Liver (tissue), 9 donors: ENCODE measurements around the gene ADRA2A. TPM values are rescaled to one million over a fixed set of nuclear protein-coding genes. Genes with fewer than 3 reads are reported as not detected.

Experiments used
- DNase-seq: peaks from one replicate; pipeline ENCODE4 v3.0.0-alpha.2; 2017; ENCODE audit warnings: low spot score
- H3K27ac ChIP-seq, 2 donors: one replicate each; pipeline ENCODE4 v1.7.0; 2013; ENCODE audit warnings: inconsistent platforms in 2 of 2, low read length in 2 of 2, control low read depth in 1 of 2, low read depth in 1 of 2, mild to moderate bottlenecking in 1 of 2
- H3K27me3 ChIP-seq, 4 donors: one replicate each; pipeline versions ENCODE4 v1.6.1 to v1.7.0; 2013; ENCODE audit warnings: low read length in 3 of 4, inconsistent platforms in 1 of 4, mild to moderate bottlenecking in 1 of 4, moderate library complexity in 1 of 4; ENCODE audit not compliant: control insufficient read depth in 4 of 4, insufficient read depth in 4 of 4
- H3K36me3 ChIP-seq, 4 donors: one replicate each; pipeline versions ENCODE4 v1.6.1 to v1.7.0; 2013; ENCODE audit warnings: low read length in 3 of 4, mild to moderate bottlenecking in 3 of 4, low read depth in 1 of 4, moderate library complexity in 1 of 4; ENCODE audit not compliant: control insufficient read depth in 4 of 4, insufficient read depth in 3 of 4
- H3K4me1 ChIP-seq, 4 donors: one replicate each; pipeline versions ENCODE4 v1.6.1 to v1.7.0; 2013; ENCODE audit warnings: low read length in 3 of 4, mild to moderate bottlenecking in 3 of 4, moderate library complexity in 1 of 4; ENCODE audit not compliant: control insufficient read depth in 4 of 4, insufficient read depth in 4 of 4
- H3K4me3 ChIP-seq, 3 donors: one replicate each; pipeline versions ENCODE4 v1.6.1 to v1.7.0; 2013; ENCODE audit warnings: low read length in 3 of 3, control low read depth in 1 of 3, low read depth in 1 of 3, mild to moderate bottlenecking in 1 of 3
- H3K9ac ChIP-seq, 2 donors: one replicate each; pipeline ENCODE4 v1.7.0; 2013; ENCODE audit warnings: low read length in 2 of 2, mild to moderate bottlenecking in 2 of 2, moderate library complexity in 2 of 2, control low read depth in 1 of 2, low read depth in 1 of 2
- H3K9me3 ChIP-seq, 4 donors: one replicate each; pipeline versions ENCODE4 v1.6.1 to v1.7.0; 2013; ENCODE audit warnings: low read length in 3 of 4; ENCODE audit not compliant: control insufficient read depth in 4 of 4
- EGR1 ChIP-seq, 2 donors: IDR thresholded peaks; 2 replicates each; pipeline ENCODE4 v1.6.1; 2016 to 2018; ENCODE audit warnings: antibody characterized with exemption in 2 of 2, low read depth in 2 of 2
- FOXA1 ChIP-seq: IDR thresholded peaks from 2 replicates; pipeline ENCODE4 v1.6.1; 2016; ENCODE audit warnings: antibody characterized with exemption
- FOXA2 ChIP-seq: IDR thresholded peaks from 2 replicates; pipeline ENCODE4 v1.6.1; 2016; ENCODE audit warnings: antibody characterized with exemption
- GABPA ChIP-seq, 2 donors: IDR thresholded peaks in 1 of 2; conservative IDR thresholded peaks in 1 of 2; 2 replicates each; pipeline ENCODE4 v1.6.1; 2016; ENCODE audit warnings: antibody characterized with exemption in 2 of 2, mild to moderate bottlenecking in 1 of 2, moderate library complexity in 1 of 2
- HNF4A ChIP-seq, 2 donors: conservative IDR thresholded peaks; 2 replicates each; pipeline ENCODE4 v1.6.1; 2016; ENCODE audit warnings: antibody characterized with exemption in 2 of 2, mild to moderate bottlenecking in 2 of 2
- JUND ChIP-seq, 2 donors: IDR thresholded peaks; 2 replicates each; pipeline ENCODE4 v1.6.1; 2016; ENCODE audit warnings: antibody characterized with exemption in 2 of 2
- NR2F2 ChIP-seq: IDR thresholded peaks from 2 replicates; pipeline ENCODE4 v1.6.1; 2016; ENCODE audit warnings: antibody characterized with exemption
- RAD21 ChIP-seq, 2 donors: IDR thresholded peaks; 2 replicates each; pipeline ENCODE4 v1.6.1; 2016; ENCODE audit warnings: antibody characterized with exemption in 2 of 2, mild to moderate bottlenecking in 2 of 2
- RXRA ChIP-seq, 2 donors: IDR thresholded peaks; 2 replicates each; pipeline ENCODE4 v1.6.1; 2017 to 2018; ENCODE audit warnings: antibody characterized with exemption in 2 of 2, mild to moderate bottlenecking in 1 of 2
- SP1 ChIP-seq: IDR thresholded peaks from 2 replicates; pipeline ENCODE4 v1.6.1; 2018; ENCODE audit warnings: antibody characterized with exemption, mild to moderate bottlenecking
- TAF1 ChIP-seq: conservative IDR thresholded peaks from 2 replicates; pipeline ENCODE4 v1.6.1; 2016; ENCODE audit warnings: antibody characterized with exemption, mild to moderate bottlenecking
- YY1 ChIP-seq: IDR thresholded peaks from 2 replicates; pipeline ENCODE4 v1.6.1; 2016; ENCODE audit warnings: antibody characterized with exemption, mild to moderate bottlenecking
- WGBS: extraction: QIAGEN DNeasy Blood & Tissue Kit; methylation state at CpG from one replicate; pipeline ENCODE4 v1.1.7; 2013; 5-methylcytosine and 5-hydroxymethylcytosine counted together
- polyA plus RNA-seq, 2 donors: library from polyadenylated mRNA; stranded (reverse) in 1 of 2; unstranded in 1 of 2; fragments of 200-250 nt in 1 of 2; fragments of >200 nt in 1 of 2; fragmentation: Nextera tagmentation in 1 of 2; extraction: Ambion mirVana in 1 of 2; gene quantifications; one replicate each; pipeline versions ENCODE4 v1.2.1 to v1.2.3, GENCODE V29; 2013 to 2015
- total RNA-seq, 2 donors: library from RNA; depleted of rRNA; stranded (reverse); fragments of >200 nt; gene quantifications; one replicate each; pipeline ENCODE4 v1.2.3, GENCODE V29; 2014
- TF ChIP-seq, protein P1 (sequence below): IDR thresholded peaks from 2 replicates; pipeline ENCODE4 v1.6.1; 2016; ENCODE audit warnings: antibody characterized with exemption, mild to moderate bottlenecking
- TF ChIP-seq, protein P2 (sequence below): fragments of 150-350 bp; IDR thresholded peaks from 2 replicates; pipeline ENCODE4 v1.5.1; 2017; ENCODE audit warnings: improper control_type of control experiment, low read depth, low read length; ENCODE audit not compliant: missing input control
- TF ChIP-seq, protein P3 (sequence below): IDR thresholded peaks from 2 replicates; pipeline ENCODE4 v1.6.1; 2016; ENCODE audit warnings: antibody characterized with exemption
- donor health status: healthy.
- donor health status: healthy.
- donor health status: healthy.
- donor health status: healthy.
- donor health status: healthy.

Gene ADRA2A
- total and polyA plus RNA-seq, 4 donors: 0.15 to 0.50 (median 0.33) TPM

DNA sequence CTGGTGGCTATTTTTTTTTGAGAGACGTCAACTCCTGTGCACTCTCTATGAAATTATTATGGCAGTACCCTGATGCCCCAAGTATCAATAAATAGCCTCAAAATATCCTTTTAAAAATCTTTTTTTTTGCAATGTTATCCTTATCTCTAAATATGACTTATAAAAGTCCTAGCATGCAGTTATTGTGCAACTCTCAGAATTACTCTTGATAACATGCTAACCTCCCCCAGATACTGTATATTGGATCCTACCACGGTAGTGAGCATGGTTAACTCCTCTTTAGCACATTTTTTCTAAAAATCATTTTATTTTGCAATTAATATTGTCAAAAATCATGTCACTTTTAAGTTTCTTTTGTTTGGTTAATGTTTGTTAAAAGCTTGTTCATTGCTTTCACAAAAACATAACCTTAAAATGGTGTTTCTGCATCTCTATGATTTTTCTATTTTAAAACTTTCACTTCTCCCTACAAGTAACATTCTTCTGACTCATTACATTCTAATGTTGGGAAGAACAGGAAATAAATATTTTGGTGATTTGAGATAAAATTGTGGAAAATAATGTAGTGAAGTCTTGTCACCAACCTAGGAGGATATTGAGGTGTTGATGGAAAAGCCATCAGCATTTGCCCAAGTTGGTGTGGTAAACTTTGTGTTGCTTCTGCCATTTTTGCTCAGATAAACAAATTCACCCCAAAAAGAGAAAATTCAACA is 42.1 kb upstream of the ADRA2A start:
- Histone ChIP-seq H3K27me3 (no peaks in the 10 kb centered on the region), H3K9me3 (peaks cover 0 to 6% (median 4%) of the 10 kb centered on the region in 4 donors), H3K4me3 (no peak overlapping the region), H3K9ac (no peak overlapping the region), H3K36me3 (no peaks in the 10 kb centered on the region), H3K4me1 (no peaks in the 10 kb centered on the region), H3K27ac (no peak overlapping the region)
- WGBS: 82% methylated on average over 2 of the region's 2 CpGs
- no peak for DNase-seq
- TF ChIP-seq, protein P1, sequence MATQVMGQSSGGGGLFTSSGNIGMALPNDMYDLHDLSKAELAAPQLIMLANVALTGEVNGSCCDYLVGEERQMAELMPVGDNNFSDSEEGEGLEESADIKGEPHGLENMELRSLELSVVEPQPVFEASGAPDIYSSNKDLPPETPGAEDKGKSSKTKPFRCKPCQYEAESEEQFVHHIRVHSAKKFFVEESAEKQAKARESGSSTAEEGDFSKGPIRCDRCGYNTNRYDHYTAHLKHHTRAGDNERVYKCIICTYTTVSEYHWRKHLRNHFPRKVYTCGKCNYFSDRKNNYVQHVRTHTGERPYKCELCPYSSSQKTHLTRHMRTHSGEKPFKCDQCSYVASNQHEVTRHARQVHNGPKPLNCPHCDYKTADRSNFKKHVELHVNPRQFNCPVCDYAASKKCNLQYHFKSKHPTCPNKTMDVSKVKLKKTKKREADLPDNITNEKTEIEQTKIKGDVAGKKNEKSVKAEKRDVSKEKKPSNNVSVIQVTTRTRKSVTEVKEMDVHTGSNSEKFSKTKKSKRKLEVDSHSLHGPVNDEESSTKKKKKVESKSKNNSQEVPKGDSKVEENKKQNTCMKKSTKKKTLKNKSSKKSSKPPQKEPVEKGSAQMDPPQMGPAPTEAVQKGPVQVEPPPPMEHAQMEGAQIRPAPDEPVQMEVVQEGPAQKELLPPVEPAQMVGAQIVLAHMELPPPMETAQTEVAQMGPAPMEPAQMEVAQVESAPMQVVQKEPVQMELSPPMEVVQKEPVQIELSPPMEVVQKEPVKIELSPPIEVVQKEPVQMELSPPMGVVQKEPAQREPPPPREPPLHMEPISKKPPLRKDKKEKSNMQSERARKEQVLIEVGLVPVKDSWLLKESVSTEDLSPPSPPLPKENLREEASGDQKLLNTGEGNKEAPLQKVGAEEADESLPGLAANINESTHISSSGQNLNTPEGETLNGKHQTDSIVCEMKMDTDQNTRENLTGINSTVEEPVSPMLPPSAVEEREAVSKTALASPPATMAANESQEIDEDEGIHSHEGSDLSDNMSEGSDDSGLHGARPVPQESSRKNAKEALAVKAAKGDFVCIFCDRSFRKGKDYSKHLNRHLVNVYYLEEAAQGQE: no peak
- TF ChIP-seq, protein P2, sequence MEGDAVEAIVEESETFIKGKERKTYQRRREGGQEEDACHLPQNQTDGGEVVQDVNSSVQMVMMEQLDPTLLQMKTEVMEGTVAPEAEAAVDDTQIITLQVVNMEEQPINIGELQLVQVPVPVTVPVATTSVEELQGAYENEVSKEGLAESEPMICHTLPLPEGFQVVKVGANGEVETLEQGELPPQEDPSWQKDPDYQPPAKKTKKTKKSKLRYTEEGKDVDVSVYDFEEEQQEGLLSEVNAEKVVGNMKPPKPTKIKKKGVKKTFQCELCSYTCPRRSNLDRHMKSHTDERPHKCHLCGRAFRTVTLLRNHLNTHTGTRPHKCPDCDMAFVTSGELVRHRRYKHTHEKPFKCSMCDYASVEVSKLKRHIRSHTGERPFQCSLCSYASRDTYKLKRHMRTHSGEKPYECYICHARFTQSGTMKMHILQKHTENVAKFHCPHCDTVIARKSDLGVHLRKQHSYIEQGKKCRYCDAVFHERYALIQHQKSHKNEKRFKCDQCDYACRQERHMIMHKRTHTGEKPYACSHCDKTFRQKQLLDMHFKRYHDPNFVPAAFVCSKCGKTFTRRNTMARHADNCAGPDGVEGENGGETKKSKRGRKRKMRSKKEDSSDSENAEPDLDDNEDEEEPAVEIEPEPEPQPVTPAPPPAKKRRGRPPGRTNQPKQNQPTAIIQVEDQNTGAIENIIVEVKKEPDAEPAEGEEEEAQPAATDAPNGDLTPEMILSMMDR: no peak
- no peak for TF ChIP-seq FOXA1
- no peak for TF ChIP-seq RXRA (IDR thresholded peaks at IDR 0.05)
- no peak for TF ChIP-seq EGR1 (IDR thresholded peaks at IDR 0.05; ENCODE audit: low read depth in 2 of 2)
- no peak for TF ChIP-seq HNF4A (conservative IDR thresholded peaks at IDR 0.05)

DNA sequence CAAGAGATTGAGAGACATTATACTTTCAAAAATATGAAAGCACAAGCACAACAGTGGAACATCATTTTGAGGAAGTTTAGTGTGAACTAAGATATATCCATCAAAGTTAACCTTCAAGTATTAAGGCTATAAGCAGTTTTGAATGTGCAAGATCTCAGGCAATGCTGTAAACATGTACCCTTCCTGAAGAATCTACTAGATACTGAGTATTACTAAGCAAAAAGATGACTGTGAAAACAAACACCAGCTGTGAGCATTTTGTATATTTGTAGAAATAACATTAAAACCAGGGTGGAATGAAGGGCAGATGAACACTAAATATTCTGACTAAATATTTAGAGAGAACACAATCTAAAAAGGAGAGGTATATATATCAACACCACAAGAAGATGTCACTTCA is 41.3 kb upstream of the ADRA2A start:
- Histone ChIP-seq H3K4me1 (no peaks in the 10 kb centered on the region), H3K4me3 (no peak overlapping the region), H3K27ac (no peak overlapping the region), H3K9ac (no peak overlapping the region), H3K27me3 (no peaks in the 10 kb centered on the region), H3K9me3 (peaks cover 0 to 6% (median 5%) of the 10 kb centered on the region in 4 donors), H3K36me3 (no peaks in the 10 kb centered on the region)
- DNase-seq: no peak
- no peak for TF ChIP-seq HNF4A (conservative IDR thresholded peaks at IDR 0.05)
- TF ChIP-seq, protein P1: no peak
- no peak for TF ChIP-seq FOXA1
- no peak for TF ChIP-seq TAF1
- TF ChIP-seq, protein P2: no peak
- TF ChIP-seq, protein P3, sequence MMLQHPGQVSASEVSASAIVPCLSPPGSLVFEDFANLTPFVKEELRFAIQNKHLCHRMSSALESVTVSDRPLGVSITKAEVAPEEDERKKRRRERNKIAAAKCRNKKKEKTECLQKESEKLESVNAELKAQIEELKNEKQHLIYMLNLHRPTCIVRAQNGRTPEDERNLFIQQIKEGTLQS: no peak
- no peak for TF ChIP-seq EGR1 (IDR thresholded peaks at IDR 0.05; ENCODE audit: low read depth in 2 of 2)
- TF ChIP-seq NR2F2: no peak
- TF ChIP-seq YY1: no peak
- TF ChIP-seq RXRA (IDR thresholded peaks at IDR 0.05): no peak
- no peak for TF ChIP-seq RAD21 (IDR thresholded peaks at IDR 0.05)
- no peak for TF ChIP-seq JUND (IDR thresholded peaks at IDR 0.05)
- TF ChIP-seq FOXA2: no peak
- no peak for TF ChIP-seq SP1
- no peak for TF ChIP-seq GABPA (IDR thresholded peaks at IDR 0.05 in 1 of 2, conservative IDR thresholded peaks at IDR 0.05 in 1 of 2)
